SU-DHL-6 (cell line): ENCODE results near the gene FBXO15.

Experiments used
- H2AFZ ChIP-seq: fragments of 200-600 bp; sonication (generic); 2 replicates; pipeline ENCODE4 v1.6.1; 2014; ENCODE audit warnings: low read depth, mild to moderate bottlenecking, moderate library complexity, mixed read lengths, antibody characterized with exemption, low read length; ENCODE audit not compliant: severe bottlenecking
- H3F3A ChIP-seq: fragments of 200-600 bp; shearing (Covaris generic); 2 replicates; pipeline ENCODE4 v1.6.0; 2016; ENCODE audit warnings: antibody characterized with exemption, mild to moderate bottlenecking; ENCODE audit not compliant: insufficient read depth
- H3K27ac ChIP-seq: fragments of 200-600 bp; sonication (generic); 2 replicates; pipeline ENCODE4 v1.5.1; 2016; ENCODE audit warnings: low read depth, mild to moderate bottlenecking, low read length, moderate library complexity, mixed read lengths
- H3K27me3 ChIP-seq: fragments of 200-600 bp; sonication (generic), shearing (Covaris generic); 2 replicates; pipeline ENCODE4 v1.6.0; 2014; ENCODE audit warnings: mild to moderate bottlenecking, low read length
- H3K36me3 ChIP-seq: fragments of 200-600 bp; sonication (generic); 2 replicates; pipeline ENCODE4 v1.6.1; 2014; ENCODE audit warnings: mild to moderate bottlenecking, low read length, mixed read lengths
- H3K4me2 ChIP-seq: fragments of 300-600, 200-600 bp; shearing (Covaris generic), sonication (generic); 2 replicates; pipeline ENCODE4 v1.6.0; 2014; ENCODE audit warnings: low read length, low read depth, mild to moderate bottlenecking; ENCODE audit not compliant: poor library complexity, severe bottlenecking
- H3K4me3 ChIP-seq: fragments of 200-600 bp; sonication (generic); 2 replicates; pipeline ENCODE4 v1.5.1; 2014; ENCODE audit warnings: antibody characterized with exemption, low read length, mild to moderate bottlenecking, mixed read lengths; ENCODE audit not compliant: insufficient read depth, poor library complexity, severe bottlenecking
- H3K79me2 ChIP-seq: fragments of 200-600 bp; sonication (generic); 2 replicates; pipeline ENCODE4 v1.6.1; 2014; ENCODE audit warnings: mild to moderate bottlenecking, low read length, moderate library complexity; ENCODE audit not compliant: insufficient read depth
- H3K9ac ChIP-seq: fragments of 200-600 bp; sonication (generic); 2 replicates; pipeline ENCODE4 v1.7.0; 2014; ENCODE audit warnings: mild to moderate bottlenecking, low read length
- H3K9me2 ChIP-seq: fragments of 200-600 bp; sonication (generic); replicated peaks from 2 replicates; pipeline ENCODE4 v1.6.1; 2014; ENCODE audit warnings: low read length; ENCODE audit not compliant: insufficient read depth
- H3K9me3 ChIP-seq: fragments of 200-600 bp; sonication (generic); 2 replicates; pipeline ENCODE4 v1.6.1; 2014; ENCODE audit warnings: low read length, mixed read lengths; ENCODE audit not compliant: insufficient read depth
- H4K20me1 ChIP-seq: fragments of 200-600 bp; sonication (generic); 2 replicates; pipeline ENCODE4 v1.6.1; 2014; ENCODE audit warnings: low read depth, mild to moderate bottlenecking, antibody characterized with exemption, low read length, moderate library complexity, mixed read lengths
- EZH2phosphoT487 ChIP-seq: fragments of 200-600 bp; sonication (generic), shearing (Covaris generic); conservative IDR thresholded peaks from 2 replicates; pipeline ENCODE4 v1.6.1; 2018; ENCODE audit warnings: mild to moderate bottlenecking, antibody characterized with exemption, low read length, moderate library complexity, mixed read lengths
- TF ChIP-seq, protein P1 (sequence below): fragments of 200-600 bp; sonication (generic); IDR thresholded peaks from one replicate; pipeline ENCODE4 v1.5.1; 2017; ENCODE audit warnings: antibody characterized with exemption, mild to moderate bottlenecking, low read length, moderate library complexity; ENCODE audit not compliant: insufficient read depth, poor library complexity, severe bottlenecking

The FBXO15 gene

DNA sequence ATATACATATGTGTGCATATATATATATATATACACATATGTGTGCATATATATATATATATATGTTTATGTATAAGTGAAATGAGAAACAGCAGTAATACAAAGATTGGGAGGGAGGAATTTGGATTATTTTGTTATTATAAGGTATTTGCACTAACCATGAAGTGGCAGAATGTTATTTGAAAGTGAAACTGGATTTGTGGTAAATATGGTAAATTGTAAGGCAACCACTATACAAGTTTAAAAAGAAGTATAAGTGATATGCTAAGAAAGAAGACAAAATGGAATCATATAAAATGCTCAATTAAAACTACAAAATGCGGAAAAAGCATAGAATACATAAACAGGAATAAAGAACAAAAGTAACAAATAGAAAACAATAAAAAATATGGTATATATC, 37.5 kb downstream of the FBXO15 start:
- Histone ChIP-seq H3K36me3 (no peaks in the 10 kb centered on the region), H4K20me1 (no peaks in the 10 kb centered on the region), H3K4me3 (no peak overlapping the region), H3K27ac (no peak overlapping the region), H3K9ac (no peak overlapping the region), H2AFZ (no peak overlapping the region), H3K27me3 (no peaks in the 10 kb centered on the region), H3K9me3 (no peaks in the 10 kb centered on the region), H3K79me2 (no peaks in the 10 kb centered on the region), H3K9me2 (no peaks in the 10 kb centered on the region), H3K4me2 (no peak overlapping the region), H3F3A (no peaks in the 10 kb centered on the region)
- no peak for TF ChIP-seq EZH2phosphoT487
- TF ChIP-seq, protein P1, sequence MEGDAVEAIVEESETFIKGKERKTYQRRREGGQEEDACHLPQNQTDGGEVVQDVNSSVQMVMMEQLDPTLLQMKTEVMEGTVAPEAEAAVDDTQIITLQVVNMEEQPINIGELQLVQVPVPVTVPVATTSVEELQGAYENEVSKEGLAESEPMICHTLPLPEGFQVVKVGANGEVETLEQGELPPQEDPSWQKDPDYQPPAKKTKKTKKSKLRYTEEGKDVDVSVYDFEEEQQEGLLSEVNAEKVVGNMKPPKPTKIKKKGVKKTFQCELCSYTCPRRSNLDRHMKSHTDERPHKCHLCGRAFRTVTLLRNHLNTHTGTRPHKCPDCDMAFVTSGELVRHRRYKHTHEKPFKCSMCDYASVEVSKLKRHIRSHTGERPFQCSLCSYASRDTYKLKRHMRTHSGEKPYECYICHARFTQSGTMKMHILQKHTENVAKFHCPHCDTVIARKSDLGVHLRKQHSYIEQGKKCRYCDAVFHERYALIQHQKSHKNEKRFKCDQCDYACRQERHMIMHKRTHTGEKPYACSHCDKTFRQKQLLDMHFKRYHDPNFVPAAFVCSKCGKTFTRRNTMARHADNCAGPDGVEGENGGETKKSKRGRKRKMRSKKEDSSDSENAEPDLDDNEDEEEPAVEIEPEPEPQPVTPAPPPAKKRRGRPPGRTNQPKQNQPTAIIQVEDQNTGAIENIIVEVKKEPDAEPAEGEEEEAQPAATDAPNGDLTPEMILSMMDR, result no peak

DNA sequence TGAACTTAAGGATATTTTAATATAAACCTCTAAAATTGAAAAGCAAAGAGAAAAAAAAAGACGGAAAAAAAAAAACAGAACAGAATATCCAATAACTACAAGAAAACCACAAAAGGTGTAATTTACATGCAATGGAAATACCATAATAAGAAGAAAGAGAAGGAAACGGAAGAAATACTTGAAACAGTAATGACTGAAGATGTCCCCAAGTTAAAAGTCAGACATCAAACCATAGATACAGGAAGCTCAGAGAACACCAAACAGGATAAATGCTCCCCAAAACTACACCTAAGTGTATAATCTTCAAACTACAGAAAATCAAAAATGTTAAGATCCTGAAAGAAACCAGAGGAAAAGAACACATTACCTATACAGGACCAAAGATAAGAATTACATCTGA, 39.2 kb downstream of the FBXO15 start:
- no peak overlapping the region for H3K4me2 ChIP-seq
- H2AFZ ChIP-seq, result no peak overlapping the region
- no peaks in the 10 kb centered on the region for H3K9me3 ChIP-seq
- H3F3A ChIP-seq, result no peaks in the 10 kb centered on the region
- TF ChIP-seq EZH2phosphoT487, result no peak
- TF ChIP-seq, protein P1, result no peak
- H3K9me2 ChIP-seq, result no peaks in the 10 kb centered on the region
- H3K36me3 ChIP-seq, result no peaks in the 10 kb centered on the region
- H3K9ac ChIP-seq, result no peak overlapping the region
- H3K27me3 ChIP-seq, result no peaks in the 10 kb centered on the region
- no peaks in the 10 kb centered on the region for H4K20me1 ChIP-seq
- no peak overlapping the region for H3K27ac ChIP-seq
- no peak overlapping the region for H3K4me3 ChIP-seq
- H3K79me2 ChIP-seq, result no peaks in the 10 kb centered on the region

DNA sequence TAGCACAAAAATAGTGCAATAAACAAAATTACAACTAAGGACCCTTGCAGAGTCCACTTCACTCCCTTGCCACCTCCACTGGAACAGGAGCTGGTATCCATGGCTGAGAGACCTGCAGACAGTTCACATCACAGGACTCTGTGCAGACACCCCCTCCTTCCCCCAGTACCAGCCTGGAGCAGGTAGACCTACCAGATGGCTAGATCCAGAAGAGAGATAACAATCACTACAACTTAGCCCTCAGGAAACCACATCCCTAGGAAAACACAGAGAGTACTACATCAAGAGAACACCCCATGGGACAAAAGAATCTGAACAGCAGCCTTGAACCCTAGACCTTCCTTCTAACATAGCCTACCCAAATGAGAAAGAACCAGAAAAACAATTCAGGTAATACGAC, 49.8 kb downstream of the FBXO15 start:
- H3K4me2 ChIP-seq, result no peak overlapping the region
- no peaks in the 10 kb centered on the region for H3K9me2 ChIP-seq
- H3K36me3 ChIP-seq, result no peaks in the 10 kb centered on the region
- no peak for TF ChIP-seq EZH2phosphoT487
- TF ChIP-seq, protein P1, result no peak
- 0 out of 2 replicates have a peak, but pooled peaks cover 3% of the 10 kb centered on the region for H3K9me3 ChIP-seq
- H4K20me1 ChIP-seq, result no peaks in the 10 kb centered on the region
- no peaks in the 10 kb centered on the region for H3K79me2 ChIP-seq
- no peak overlapping the region for H3K4me3 ChIP-seq
- H3K27me3 ChIP-seq, result no peaks in the 10 kb centered on the region
- H3F3A ChIP-seq, result no peaks in the 10 kb centered on the region
- H3K27ac ChIP-seq, result no peak overlapping the region
- no peak overlapping the region for H3K9ac ChIP-seq
- no peak overlapping the region for H2AFZ ChIP-seq
